GM12878 (cell line): ENCODE results near the gene TIPARP. TPM values are rescaled to one million over a fixed set of nuclear protein-coding genes. Genes with fewer than 3 reads are reported as not detected.

Source experiments
- ATAC-seq: fragments of 200-7000 bp; cut with Tn5 transposase; 3 replicates; pipeline ENCODE4 v1.9.1; 2020; ENCODE audit warnings: mild to moderate bottlenecking, moderate library complexity
- BruUV-seq: library from RNA; stranded (reverse); fragments of 400-500 nt; replicated peaks from 2 replicates; lab custom pipeline; 2021; lab: Mats Ljungman, UMichigan
- CTCF ChIA-PET: fragments of 300-600 bp; sonication (Branson Sonifier 250); formaldehyde crosslinking; extraction: SDS; loops from one replicate; lab custom pipeline; 2021; ENCODE audit warnings: inconsistent platforms; lab: Yijun Ruan, JAX
- POLR2A ChIA-PET: fragments of 350-600 bp; formaldehyde crosslinking; extraction: SDS; loops from one replicate; lab custom pipeline; 2021; ENCODE audit warnings: inconsistent platforms; lab: Charles Lee
- RAD21 ChIA-PET: fragments of 300-600 bp; sonication (Branson Sonifier 250); formaldehyde crosslinking; loops from one replicate; lab custom pipeline; 2023; ENCODE audit warnings: antibody characterized with exemption; ENCODE audit not compliant: unreplicated experiment; lab: Charles Lee
- SMC1A ChIA-PET: fragments of 300-600 bp; sonication (Branson Sonifier 250); formaldehyde crosslinking; loops from one replicate; lab custom pipeline; 2023; ENCODE audit not compliant: unreplicated experiment, uncharacterized antibody; lab: Charles Lee
- DNase-seq: peaks from one replicate; pipeline ENCODE4 v3.0.0-alpha.2; 2011; ENCODE audit warnings: low read depth, low spot score
- FAIRE-seq: peaks from 3 replicates; lab custom pipeline; 2011; peaks lifted over from hg19 to GRCh38; lab: Jason Lieb, UNC
- H2AFZ ChIP-seq: 2 replicates; pipeline ENCODE4 v1.6.0; 2011; ENCODE audit warnings: low read depth, low read length, control low read depth; ENCODE audit not compliant: control insufficient read depth
- H3K27ac ChIP-seq: 2 replicates; pipeline ENCODE4 v1.5.1; 2011; ENCODE audit warnings: control low read depth; ENCODE audit not compliant: control insufficient read depth, insufficient read depth
- H3K27me3 ChIP-seq, 2 experiments: replicated peaks in 1 of 2; 2 replicates each; pipeline versions ENCODE4 v1.6.0 to v1.6.1; 2011; ENCODE audit warnings: low read length in 1 of 2; ENCODE audit not compliant: control insufficient read depth in 2 of 2, insufficient read depth in 2 of 2
- H3K36me3 ChIP-seq, 2 experiments: 2 replicates each; pipeline ENCODE4 v1.5.1; 2011; ENCODE audit warnings: low read length in 1 of 2; ENCODE audit not compliant: control insufficient read depth in 2 of 2, insufficient read depth in 2 of 2
- H3K4me1 ChIP-seq: 2 replicates; pipeline ENCODE4 v1.6.1; 2011; ENCODE audit warnings: mild to moderate bottlenecking, low read length, moderate library complexity, mixed read lengths; ENCODE audit not compliant: control insufficient read depth, insufficient read depth
- H3K4me2 ChIP-seq: 2 replicates; pipeline ENCODE4 v1.6.0; 2011; ENCODE audit warnings: control low read depth; ENCODE audit not compliant: control insufficient read depth, insufficient read depth
- H3K4me3 ChIP-seq: fragments of 200-600 bp; sonication (generic); 2 replicates; pipeline ENCODE4 v1.5.1; 2016
- H3K79me2 ChIP-seq: 2 replicates; pipeline ENCODE4 v1.6.0; 2011; ENCODE audit warnings: low read length; ENCODE audit not compliant: control insufficient read depth, insufficient read depth
- H3K9ac ChIP-seq: 2 replicates; pipeline ENCODE4 v1.8.0; 2011; ENCODE audit warnings: low read length, control low read depth, mixed read lengths; ENCODE audit not compliant: control insufficient read depth, insufficient read depth
- H3K9me3 ChIP-seq: replicated peaks from 3 replicates; pipeline ENCODE4 v1.5.1; 2011; ENCODE audit warnings: mild to moderate bottlenecking, low read length; ENCODE audit not compliant: control insufficient read depth, insufficient read depth
- H4K20me1 ChIP-seq: 2 replicates; pipeline ENCODE4 v1.6.0; 2011; ENCODE audit not compliant: control insufficient read depth, insufficient read depth
- CEBPZ ChIP-seq: fragments of 150-350 bp; IDR thresholded peaks from 2 replicates; pipeline ENCODE4 v1.6.1; 2016; ENCODE audit warnings: low read depth, low read length
- CREM ChIP-seq: IDR thresholded peaks from 2 replicates; pipeline ENCODE4 v1.6.1; 2014; ENCODE audit warnings: antibody characterized with exemption, low read depth
- HDAC6 ChIP-seq: fragments of 200-600 bp; sonication (generic); IDR thresholded peaks from one replicate; pipeline ENCODE4 v1.8.0; 2017; ENCODE audit warnings: antibody characterized with exemption; ENCODE audit not compliant: unreplicated experiment
- NR2F1 ChIP-seq: fragments of 450-650 bp; conservative IDR thresholded peaks from 2 replicates; pipeline ENCODE4 v1.6.1; 2017; ENCODE audit warnings: mild to moderate bottlenecking
- RB1 ChIP-seq: fragments of 450-650 bp; formaldehyde crosslinking; IDR thresholded peaks from 2 replicates; pipeline ENCODE4 v1.6.1; 2017; ENCODE audit warnings: mild to moderate bottlenecking, borderline replicate concordance
- RELB ChIP-seq: fragments of 450-650 bp; IDR thresholded peaks from 2 replicates; pipeline ENCODE4 v1.6.1; 2017; ENCODE audit warnings: low read depth, mild to moderate bottlenecking, moderate library complexity
- STAT3 ChIP-seq: IDR thresholded peaks from 2 replicates; pipeline ENCODE4 v1.6.1; 2011; ENCODE audit warnings: low read depth, low read length, improper control_type of control experiment
- YBX1 ChIP-seq: fragments of 450-650 bp; IDR thresholded peaks from 2 replicates; pipeline ENCODE4 v1.6.1; 2016; ENCODE audit warnings: antibody characterized with exemption
- WGBS: methylation state at CpG from one replicate; pipeline ENCODE4 v1.1.6; 2016; ENCODE audit warnings: low lambda C conversion rate; ENCODE audit not compliant: insufficient replicate concordance, insufficient coverage; ENCODE audit errors: missing lambda C conversion rate; 5-methylcytosine and 5-hydroxymethylcytosine counted together
- in situ Hi-C: fragments of 300-500 bp; cut with MboI; formaldehyde crosslinking; loops from 9 replicates; pipeline ENCODE4 v1.14.3; 2018; ENCODE audit warnings: mixed read lengths
- intact Hi-C: fragments of 100-400 bp; cut with micrococcal nuclease; formaldehyde crosslinking; loops from one replicate; pipeline ENCODE4 v1.14.2; 2022; ENCODE audit not compliant: unreplicated experiment
- polyA plus RNA-seq, 11 experiments: library from polyadenylated mRNA; depleted of rRNA in 4 of 11; unstranded in 6 of 11; stranded (reverse) in 5 of 11; fragments of >200 nt; fragmentation: Nextera tagmentation in 4 of 11; fragmentation: Illumina TruSeq in 1 of 11; extraction: Ambion mirVana in 4 of 11; extraction: Trizol in 1 of 11; gene quantifications; 1 replicate in 1 of 11; 2 replicates in 10 of 11; pipeline versions ENCODE4 v1.2.1 to v1.2.3, GENCODE V29; 2011 to 2016; ENCODE audit warnings: inconsistent platforms in 2 of 11, missing spikeins in 2 of 11, low read depth in 1 of 11
- total RNA-seq, 4 experiments: library from RNA; depleted of rRNA in 3 of 4; stranded (reverse); fragments of >200 nt in 3 of 4; fragmentation: Illumina TruSeq in 1 of 4; extraction: Trizol in 1 of 4; gene quantifications; 2 replicates each; pipeline versions ENCODE4 v1.2.1 to v1.2.3, GENCODE V29; 2013 to 2021
- TF ChIP-seq, protein P1 (sequence below): fragments of 450-650 bp; IDR thresholded peaks from 2 replicates; pipeline ENCODE4 v1.6.1; 2017; ENCODE audit warnings: borderline replicate concordance

Gene TIPARP
- total and polyA plus RNA-seq, 10 of the 15 experiments (the other 5 are each of a cell fraction or from before 2014, with no cell fraction given), result 3.2 to 21.5 (median 12.0) TPM

- FAIRE-seq, result no peak
- SMC1A ChIA-PET, result no interaction called here
Measured at GRCh38 chr3:156716105-156716862, 41.9 kb downstream of the TIPARP start.

More at GRCh38 chr3:156716105-156716862, 41.9 kb downstream of the TIPARP start:
- TF ChIP-seq STAT3, result no peak
- TF ChIP-seq HDAC6, result no peak
- no peak for TF ChIP-seq NR2F1
- TF ChIP-seq CEBPZ, result no peak
- TF ChIP-seq RELB, result no peak
- no peak for TF ChIP-seq CREM
- TF ChIP-seq, protein P1, sequence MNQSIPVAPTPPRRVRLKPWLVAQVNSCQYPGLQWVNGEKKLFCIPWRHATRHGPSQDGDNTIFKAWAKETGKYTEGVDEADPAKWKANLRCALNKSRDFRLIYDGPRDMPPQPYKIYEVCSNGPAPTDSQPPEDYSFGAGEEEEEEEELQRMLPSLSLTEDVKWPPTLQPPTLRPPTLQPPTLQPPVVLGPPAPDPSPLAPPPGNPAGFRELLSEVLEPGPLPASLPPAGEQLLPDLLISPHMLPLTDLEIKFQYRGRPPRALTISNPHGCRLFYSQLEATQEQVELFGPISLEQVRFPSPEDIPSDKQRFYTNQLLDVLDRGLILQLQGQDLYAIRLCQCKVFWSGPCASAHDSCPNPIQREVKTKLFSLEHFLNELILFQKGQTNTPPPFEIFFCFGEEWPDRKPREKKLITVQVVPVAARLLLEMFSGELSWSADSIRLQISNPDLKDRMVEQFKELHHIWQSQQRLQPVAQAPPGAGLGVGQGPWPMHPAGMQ, result no peak
- no peak for TF ChIP-seq RB1
- no peak for TF ChIP-seq YBX1
- TF ChIP-seq, all 136 proteins: peak for 0
- 82% methylated on average over 6 of the region's 6 CpGs for WGBS
- no peak for ATAC-seq
- ChIA-PET POLR2A (no interaction called here), RAD21 (no interaction called here), CTCF (no interaction called here)
- intact Hi-C loops, result no loop called here
- Histone ChIP-seq H3K79me2 (no peaks in the 10 kb centered on the region), H3K27ac (no peak overlapping the region), H3K4me3 (no peak overlapping the region), H2AFZ (no peak overlapping the region), H3K4me2 (no peak overlapping the region), H3K9ac (no peak overlapping the region), H4K20me1 (no peaks in the 10 kb centered on the region), H3K27me3 (no peaks in the 10 kb centered on the region), H3K4me1 (no peaks in the 10 kb centered on the region), H3K36me3 (0 out of 4 replicates have a peak, but pooled peaks cover 0 to 3% of the 10 kb centered on the region in 2 experiments), H3K9me3 (no peaks in the 10 kb centered on the region)
- DNase-seq, result no peak
- in situ Hi-C loops, result no loop called here
- no TSS peak for BruUV-seq
